ENCODE measurements around the gene SH3RF1.

GRCh38 chr4:169246957-169247396, 23.8 kb downstream of the SH3RF1 start:
- TF ChIP-seq, protein P1, sequence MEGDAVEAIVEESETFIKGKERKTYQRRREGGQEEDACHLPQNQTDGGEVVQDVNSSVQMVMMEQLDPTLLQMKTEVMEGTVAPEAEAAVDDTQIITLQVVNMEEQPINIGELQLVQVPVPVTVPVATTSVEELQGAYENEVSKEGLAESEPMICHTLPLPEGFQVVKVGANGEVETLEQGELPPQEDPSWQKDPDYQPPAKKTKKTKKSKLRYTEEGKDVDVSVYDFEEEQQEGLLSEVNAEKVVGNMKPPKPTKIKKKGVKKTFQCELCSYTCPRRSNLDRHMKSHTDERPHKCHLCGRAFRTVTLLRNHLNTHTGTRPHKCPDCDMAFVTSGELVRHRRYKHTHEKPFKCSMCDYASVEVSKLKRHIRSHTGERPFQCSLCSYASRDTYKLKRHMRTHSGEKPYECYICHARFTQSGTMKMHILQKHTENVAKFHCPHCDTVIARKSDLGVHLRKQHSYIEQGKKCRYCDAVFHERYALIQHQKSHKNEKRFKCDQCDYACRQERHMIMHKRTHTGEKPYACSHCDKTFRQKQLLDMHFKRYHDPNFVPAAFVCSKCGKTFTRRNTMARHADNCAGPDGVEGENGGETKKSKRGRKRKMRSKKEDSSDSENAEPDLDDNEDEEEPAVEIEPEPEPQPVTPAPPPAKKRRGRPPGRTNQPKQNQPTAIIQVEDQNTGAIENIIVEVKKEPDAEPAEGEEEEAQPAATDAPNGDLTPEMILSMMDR (IDR thresholded peaks at IDR 0.05; ENCODE audit: low read depth, low read length, missing input control), result no peak
- no peak for TF ChIP-seq EGR1 (IDR thresholded peaks at IDR 0.05; ENCODE audit: low read depth in 2 of 2)

Measured in liver (tissue), 3 donors.